ENCODE results near the gene IFNW1.

IFNW1 gene

GRCh38 chr9:21110708-21111576, 30.7 kb downstream of the IFNW1 start:
- DNase-seq (ENCODE audit: extremely low read depth in 1 of 2, low read depth in 1 of 2): no peak

DNA sequence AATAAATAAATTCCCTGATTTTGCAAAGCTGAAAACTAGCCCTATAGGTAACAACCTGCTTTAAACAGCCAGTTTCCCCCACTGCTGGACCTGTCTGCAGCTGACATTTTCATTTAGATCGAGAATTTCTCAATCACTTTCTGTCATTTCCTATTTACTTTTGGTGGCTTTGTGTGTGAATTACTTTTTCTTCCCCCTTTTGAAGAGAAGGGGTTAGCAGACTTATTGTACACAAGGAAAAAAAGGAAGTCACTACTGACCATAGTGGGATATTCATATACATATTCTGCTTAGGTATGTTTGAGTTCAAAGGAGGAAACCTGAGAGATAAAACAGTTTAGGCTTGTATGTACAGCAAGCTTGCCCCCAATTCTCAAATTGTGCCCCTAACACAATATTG, 36.8 kb downstream of the IFNW1 start:
- DNase-seq (ENCODE audit: extremely low read depth in 1 of 2, low read depth in 1 of 2): no peak

DNA sequence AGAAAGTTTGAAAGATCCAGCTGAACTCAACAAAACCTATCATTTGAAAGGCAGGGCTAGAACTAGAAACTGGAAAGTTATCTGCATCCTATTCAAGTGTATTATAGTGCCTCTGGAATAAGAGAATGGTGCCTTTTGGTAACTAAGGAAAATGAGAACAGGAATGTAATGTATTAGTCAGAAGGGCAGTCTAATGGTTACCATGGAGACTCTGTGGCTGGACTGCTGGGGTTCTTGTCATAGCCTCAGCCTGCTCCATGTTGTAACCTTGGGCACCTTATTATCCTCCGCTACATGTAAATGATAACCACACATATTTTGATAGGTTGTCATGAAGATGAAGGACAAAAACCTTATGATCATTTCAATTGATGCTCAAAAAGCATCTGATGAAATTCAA, 39.3 kb downstream of the IFNW1 start:
- DNase-seq (ENCODE audit: extremely low read depth in 1 of 2, low read depth in 1 of 2): no peak

- DNase-seq (ENCODE audit: extremely low read depth in 1 of 2, low read depth in 1 of 2): no peak
Observed at GRCh38 chr9:21097817-21098216, 43.8 kb downstream of the IFNW1 start.

DNA sequence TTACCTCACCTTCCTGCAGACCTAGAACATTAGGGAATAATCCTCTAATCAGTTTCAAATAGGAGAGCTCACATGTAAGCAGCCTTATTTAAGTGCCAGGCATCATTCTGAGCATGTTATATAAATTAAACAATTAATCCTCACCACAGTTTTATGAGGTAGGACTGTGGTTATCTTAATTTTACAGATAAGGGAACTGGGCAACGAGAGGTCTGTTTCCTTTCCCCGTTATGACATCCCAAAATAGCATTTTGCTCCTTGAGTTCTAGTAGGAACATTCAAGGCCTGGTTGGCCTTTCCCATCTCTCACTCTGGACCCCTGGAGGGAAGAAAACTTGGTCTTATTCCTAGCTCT, 44.8 kb downstream of the IFNW1 start:
- DNase-seq (ENCODE audit: extremely low read depth in 1 of 2, low read depth in 1 of 2): no peak

DNA sequence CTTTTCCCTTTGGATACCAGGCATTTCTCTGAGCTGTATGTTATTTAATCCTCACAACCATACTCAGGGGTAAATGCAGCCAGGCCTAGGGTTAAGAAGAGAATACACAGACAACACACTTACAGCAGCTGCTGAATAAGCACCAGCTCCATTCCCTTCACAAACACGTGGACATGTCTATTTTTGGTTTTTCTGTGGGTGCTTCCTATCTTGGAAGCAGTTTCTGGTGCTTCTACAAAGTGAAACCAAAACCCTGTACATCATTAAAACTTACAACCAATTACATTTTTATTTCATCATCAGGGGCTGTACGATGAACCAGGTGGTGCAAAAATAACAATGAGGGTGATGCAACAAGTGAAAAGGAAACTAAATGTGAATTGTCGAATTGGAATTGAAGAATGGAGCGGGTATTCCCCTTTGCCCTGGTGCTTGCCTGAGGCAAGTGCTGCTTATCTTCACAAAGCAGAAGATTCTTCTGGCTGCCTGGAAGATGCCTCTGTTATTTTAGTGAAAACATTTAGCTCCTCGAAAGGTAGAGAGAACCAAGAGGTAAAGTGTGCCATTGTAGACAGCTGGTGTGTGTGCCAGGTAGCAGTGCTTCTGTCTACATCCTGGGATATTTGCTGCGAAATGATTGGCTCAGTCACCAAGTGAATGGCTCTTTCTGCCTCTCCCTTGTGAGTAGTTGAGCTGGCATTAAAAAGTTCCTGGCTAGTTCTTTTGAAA, 45.3 kb downstream of the IFNW1 start:
- no peak for DNase-seq (ENCODE audit: extremely low read depth in 1 of 2, low read depth in 1 of 2)

DNA sequence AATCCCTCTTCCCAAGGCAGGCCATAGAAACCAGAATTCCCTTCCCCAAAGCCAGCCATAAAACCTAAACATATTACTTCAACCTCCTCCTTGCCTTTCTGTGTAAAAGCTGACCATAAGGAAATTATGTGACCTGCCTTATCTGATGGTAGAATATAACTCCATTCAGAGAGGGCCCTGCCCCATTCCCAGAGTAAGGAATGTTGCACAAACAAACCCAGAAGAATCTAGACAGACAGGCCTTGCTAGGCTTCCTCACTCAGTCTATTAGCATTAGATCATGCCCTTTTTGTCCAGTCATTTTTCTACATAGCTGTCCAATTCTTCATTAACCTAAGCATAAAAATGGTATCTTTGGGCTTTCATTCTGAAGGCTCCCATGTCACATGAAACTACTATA, 46.1 kb downstream of the IFNW1 start:
- no peak for DNase-seq (ENCODE audit: extremely low read depth in 1 of 2, low read depth in 1 of 2)

All from stimulated activated CD8-positive, alpha-beta memory T cell treated with anti-CD3 and anti-CD28 coated beads, Interleukin-7, amount 100 ng/mL, for 48 hours (primary cell).